Suppressor macrophage treated with lipopolysaccharide for 1 hour (primary cell): ENCODE measurements around the gene MUCL3.
"Not testable (repeated sequence)": the region's sequence is repeated elsewhere in the genome, so short reads cannot be mapped to it uniquely, and the experiment has no call there.

ENCODE experiments used
- DNase-seq, 3 donors: peaks; one replicate each; pipeline ENCODE4 v3.0.0-alpha.2; 2020 to 2022

The MUCL3 gene

DNA sequence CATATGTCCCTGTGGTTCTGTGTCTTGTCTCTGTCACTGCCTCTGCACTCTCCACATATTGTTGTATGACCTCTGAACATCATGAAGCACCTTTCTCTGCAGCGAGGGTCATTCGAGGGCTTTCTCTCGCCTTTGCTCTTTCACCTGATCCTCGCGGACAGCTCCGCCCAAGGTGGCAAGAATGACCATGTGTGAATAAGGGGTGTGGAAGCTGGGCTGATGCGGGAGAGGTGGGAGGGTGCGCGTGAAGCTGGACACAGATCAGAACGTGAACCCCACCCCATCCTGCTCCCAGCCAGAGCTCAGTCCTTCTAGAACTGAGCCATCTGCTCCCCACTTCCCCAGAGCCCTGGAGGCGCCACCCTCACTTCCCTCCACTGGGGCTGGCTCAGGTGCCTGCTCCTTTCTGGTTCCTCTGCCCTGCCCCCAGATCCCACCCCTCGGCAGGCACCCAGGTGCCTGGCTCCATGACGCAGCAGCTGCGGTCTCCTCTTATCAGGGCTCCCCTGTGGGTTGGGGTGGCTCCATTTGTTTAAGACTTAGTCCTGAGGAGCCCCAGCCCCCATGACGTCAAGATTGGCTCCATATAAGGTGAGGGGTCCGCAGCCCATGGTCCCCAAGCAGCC is at the start of gene MUCL3:
Gene MUCL3 (plus strand): TSS at position 613 of the 626 bp plus-strand sequence. CDS start 27 bp downstream, outside the sequence.
- no peak for DNase-seq

GRCh38 chr6:30891450-30891723 is 49.4 kb upstream of the MUCL3 start:
- DNase-seq, result no peak

DNA sequence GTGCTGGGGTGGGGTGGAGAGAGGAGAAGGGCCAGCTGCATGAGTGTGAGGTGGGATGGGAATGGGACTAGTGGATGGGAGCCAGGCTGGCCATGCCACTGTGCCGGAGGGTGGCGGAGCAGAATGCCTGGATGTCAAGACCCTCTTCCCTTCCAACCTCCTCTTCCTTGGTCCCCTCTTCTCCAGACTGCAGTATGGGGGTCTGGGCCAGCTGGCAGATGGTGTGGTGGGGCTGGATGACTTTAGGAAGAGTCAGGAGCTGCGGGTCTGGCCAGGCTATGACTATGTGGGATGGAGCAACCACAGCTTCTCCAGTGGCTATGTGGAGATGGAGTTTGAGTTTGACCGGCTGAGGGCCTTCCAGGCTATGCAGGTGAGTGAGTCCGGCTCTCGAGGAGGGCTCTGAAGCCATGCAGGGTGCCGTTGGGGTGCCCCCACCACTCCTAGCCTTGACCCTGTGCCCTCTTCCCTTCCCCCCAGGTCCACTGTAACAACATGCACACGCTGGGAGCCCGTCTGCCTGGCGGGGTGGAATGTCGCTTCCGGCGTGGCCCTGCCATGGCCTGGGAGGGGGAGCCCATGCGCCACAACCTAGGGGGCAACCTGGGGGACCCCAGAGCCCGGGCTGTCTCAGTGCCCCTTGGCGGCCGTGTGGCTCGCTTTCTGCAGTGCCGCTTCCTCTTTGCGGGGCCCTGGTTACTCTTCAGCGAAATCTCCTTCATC is 48.8 kb upstream of the MUCL3 start:
- no peak for DNase-seq

GRCh38 chr6:30893001-30893591 is 47.7 kb upstream of the MUCL3 start:
- no peak for DNase-seq

- no peak for DNase-seq
Observed at GRCh38 chr6:30893666-30894065, 47.1 kb upstream of the MUCL3 start.

GRCh38 chr6:30894381-30894780 is 46.4 kb upstream of the MUCL3 start:
- no peak for DNase-seq

GRCh38 chr6:30894935-30895334 is 45.8 kb upstream of the MUCL3 start:
- no peak for DNase-seq

- DNase-seq, result no peak
Observed at GRCh38 chr6:30895343-30895742, 45.4 kb upstream of the MUCL3 start.

DNA sequence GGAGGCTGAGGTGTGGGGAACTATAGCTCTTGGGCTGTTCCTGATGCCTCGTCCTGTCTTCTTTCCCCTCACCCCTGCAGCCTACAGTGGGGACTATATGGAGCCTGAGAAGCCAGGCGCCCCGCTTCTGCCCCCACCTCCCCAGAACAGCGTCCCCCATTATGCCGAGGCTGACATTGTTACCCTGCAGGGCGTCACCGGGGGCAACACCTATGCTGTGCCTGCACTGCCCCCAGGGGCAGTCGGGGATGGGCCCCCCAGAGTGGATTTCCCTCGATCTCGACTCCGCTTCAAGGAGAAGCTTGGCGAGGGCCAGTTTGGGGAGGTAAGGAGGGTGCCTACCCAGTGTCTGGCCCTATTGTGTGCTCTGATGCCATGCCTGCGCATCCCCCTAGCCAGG is 44.2 kb upstream of the MUCL3 start:
- DNase-seq, result no peak

GRCh38 chr6:30897882-30898281 is 42.9 kb upstream of the MUCL3 start:
- DNase-seq, result no peak

GRCh38 chr6:30898750-30899360 is 41.9 kb upstream of the MUCL3 start:
- DNase-seq, result no peak

DNA sequence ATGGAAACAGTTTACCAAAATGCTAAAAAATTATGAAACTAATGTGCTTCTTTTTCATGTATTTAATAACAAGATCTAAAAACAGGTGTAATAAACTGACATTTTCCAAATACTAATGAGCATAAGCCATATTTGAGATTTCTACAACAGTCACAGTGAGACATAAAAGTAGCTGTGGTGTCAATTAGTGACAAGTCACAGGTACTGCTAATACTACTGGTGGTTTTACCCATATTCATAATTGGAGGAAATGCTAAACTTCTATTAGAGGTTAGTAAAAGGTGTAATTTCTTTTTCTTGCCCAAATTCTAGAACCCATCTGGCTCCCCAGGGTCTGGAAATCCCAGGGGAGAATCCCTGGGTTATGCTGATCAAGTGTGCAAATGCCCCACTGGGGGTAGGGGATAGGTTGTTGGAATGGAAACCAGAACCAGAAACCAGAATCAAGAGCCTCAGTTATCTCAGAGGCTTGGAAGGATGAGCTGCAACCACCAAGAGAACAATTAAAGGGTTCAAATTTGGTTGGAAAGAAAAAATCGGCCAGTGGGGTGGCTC is 39.8 kb upstream of the MUCL3 start:
- DNase-seq, result peak in 1 of 3 donors; percentile 16

DNA sequence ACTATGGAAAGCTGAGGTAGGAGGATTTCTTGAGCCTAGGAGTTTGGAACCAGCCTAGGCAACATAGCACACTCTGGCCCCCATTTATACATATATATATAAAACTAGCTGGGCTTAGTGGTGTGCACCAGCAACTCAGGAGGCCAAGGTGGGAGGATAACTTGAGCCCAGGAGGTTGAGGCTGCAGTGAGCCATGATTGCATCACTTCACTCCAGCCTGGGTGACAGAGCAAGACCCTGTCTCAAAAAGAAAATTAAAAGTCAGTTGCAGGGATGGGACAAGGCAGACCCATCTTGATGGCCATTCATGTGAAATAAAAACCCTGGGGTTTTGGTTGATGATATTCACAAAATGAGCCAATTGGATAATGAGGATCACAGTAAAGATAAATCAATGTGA is 39.3 kb upstream of the MUCL3 start:
- no peak for DNase-seq

GRCh38 chr6:30902196-30902595 is 38.6 kb upstream of the MUCL3 start:
- not testable (repeated sequence) for DNase-seq

DNA sequence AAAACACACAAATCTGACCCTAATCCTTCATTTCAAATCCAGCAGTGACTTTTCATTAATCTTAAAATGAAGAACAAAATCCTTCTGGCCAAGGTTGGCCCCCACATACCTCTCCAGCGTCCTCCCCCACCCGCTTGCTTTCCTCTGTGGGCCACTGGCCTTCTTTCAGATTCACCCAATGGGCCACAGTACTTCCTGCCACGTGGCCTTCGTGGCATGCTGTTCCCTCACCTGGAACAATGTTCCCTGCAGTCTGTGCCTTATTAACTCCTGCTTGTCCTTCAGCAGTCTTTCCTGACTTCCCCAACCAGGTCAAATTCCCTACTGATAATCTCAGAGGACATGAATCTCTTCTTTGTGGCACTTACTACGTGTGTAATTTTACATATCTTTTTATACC is 38.1 kb upstream of the MUCL3 start:
- DNase-seq, result no peak

DNA sequence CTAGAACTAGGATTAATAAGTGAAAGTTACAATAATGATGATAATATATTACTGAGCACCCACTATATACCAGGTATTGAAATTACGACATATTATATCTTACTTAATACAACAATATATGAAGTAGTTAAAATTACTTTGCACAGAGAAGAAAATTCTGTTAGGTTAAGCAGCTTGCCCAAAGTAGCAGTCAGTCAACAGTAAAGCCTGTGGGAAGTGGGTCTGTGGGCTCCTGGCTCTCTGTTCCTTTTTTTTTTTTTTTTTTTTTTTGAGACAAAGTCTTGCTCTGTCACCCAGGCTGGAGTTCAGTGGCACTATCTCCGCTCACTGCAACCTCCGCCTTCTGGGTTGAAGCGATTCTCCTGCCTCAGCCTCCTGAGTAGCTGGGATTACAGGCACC is 37.5 kb upstream of the MUCL3 start:
- peak in 1 of 3 donors; percentile 23 for DNase-seq

DNA sequence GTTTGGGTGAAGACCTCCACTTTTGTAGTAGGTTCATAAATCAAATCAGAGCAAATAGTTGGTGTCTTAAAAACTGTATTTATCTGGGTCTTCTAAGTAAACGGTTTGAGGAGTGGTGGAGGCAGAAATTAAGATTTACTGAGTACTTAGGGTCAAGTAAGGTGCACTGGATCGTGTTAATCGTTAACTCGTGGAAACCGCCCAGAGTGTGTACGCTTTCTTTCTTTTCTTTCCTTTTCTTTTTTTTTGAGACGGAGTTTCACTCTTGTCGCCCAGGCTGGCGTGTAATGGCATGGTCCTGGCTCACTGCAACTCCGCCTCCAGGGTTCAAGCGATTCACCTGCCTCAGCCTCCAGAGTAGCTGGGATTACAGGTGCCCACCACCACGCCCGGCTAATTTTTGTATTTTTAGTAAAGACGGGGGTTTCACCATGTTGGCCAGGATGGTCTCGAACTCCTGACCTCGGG is 33.4 kb upstream of the MUCL3 start:
- DNase-seq, result not testable (repeated sequence)

- DNase-seq, result peak; percentile 98 to 99 (median 99)
Observed at GRCh38 chr6:30907758-30908591, 32.8 kb upstream of the MUCL3 start, which contains the start of gene GTF2H4. Gene GTF2H4, plus strand, starts transcription at chr6:30908207.

- DNase-seq, result no peak
Observed at GRCh38 chr6:30908700-30909099, 32.1 kb upstream of the MUCL3 start.

DNA sequence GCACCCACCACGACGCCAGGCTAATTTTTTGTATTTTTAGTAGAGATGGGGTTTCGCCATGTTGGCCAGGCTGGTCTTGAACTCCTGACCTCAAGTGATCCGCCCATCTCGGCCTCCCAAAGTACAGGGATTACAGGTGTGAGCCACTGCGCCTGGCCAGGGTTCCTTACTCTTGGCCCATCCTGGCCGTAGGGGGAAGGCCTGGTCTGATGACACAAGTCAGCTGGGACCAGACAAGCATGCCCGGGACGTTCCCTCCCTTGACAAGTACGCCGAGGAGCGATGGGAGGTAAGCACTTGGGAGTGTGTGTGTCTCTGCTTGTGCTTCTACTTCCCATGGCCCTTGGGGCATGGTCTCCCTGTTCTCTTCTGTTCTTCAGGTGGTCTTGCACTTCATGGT is 30.3 kb upstream of the MUCL3 start:
- DNase-seq, result not testable (repeated sequence)

DNA sequence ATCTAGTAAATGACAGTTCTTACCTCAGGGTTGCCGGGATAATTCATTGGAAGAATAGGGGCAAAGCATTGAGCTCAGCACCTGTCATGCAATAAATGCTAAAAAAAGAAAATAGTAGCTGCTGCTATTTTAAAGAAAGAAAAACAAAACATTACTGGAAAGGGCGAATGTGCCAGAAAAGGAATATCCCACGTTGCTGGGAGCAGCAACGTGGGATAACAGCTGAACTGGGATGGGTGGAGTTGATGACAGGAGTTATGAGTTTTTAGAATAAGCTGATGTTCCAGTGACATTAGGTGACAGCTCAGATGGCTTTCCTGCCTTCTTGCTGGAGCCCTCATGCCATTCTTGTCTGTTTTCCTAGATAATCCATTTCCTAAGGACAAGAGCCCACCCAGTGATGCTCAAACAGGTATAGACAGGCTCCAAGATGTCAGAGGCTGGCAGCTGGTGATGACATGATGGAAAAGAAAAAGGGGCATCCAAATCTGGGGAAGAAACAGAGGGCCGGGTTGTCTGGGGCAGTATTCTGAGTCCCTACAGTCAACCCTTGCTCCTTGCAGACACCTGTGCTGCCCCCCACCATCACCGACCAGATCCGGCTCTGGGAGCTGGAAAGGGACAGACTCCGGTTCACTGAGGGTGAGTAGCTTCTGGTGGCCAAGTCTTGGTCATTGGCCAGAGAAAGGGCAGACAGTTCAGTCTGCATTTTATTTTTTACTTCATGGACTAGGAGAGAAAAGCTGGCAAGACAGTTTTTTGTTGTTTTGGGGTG is 27.8 kb upstream of the MUCL3 start:
- DNase-seq, result no peak

DNA sequence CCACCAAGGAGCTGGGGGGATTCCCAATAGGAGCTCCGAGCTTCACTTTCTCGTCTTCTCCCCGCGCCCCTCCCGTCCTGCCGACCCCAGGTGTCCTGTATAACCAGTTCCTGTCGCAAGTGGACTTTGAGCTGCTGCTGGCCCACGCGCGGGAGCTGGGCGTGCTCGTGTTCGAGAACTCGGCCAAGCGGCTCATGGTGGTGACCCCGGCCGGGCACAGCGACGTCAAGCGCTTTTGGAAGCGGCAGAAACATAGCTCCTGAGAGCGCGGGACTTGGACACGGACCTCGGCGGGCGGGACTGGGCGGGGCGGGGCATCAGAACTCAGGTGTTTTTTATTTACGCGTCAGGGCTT is 27.1 kb upstream of the MUCL3 start:
- no peak for DNase-seq
